GM19468 (cell line): Measurements from ENCODE around the gene NKIRAS2.
"Not testable (repeated sequence)": the region's sequence is repeated elsewhere in the genome, so short reads cannot be mapped to it uniquely, and the experiment has no call there.

ENCODE experiments used
- ATAC-seq: cut with Tn5 transposase; IDR thresholded peaks from one replicate; pipeline ENCODE4 v1.9.1; 2021; ENCODE audit warnings: mild to moderate bottlenecking, moderate library complexity, moderate number of reproducible peaks; ENCODE audit not compliant: unreplicated experiment; ENCODE audit errors: extremely low read depth

The NKIRAS2 gene

GRCh38 chr17:41992576-41992975, 27.3 kb upstream of the NKIRAS2 start:
- no peak for ATAC-seq

DNA sequence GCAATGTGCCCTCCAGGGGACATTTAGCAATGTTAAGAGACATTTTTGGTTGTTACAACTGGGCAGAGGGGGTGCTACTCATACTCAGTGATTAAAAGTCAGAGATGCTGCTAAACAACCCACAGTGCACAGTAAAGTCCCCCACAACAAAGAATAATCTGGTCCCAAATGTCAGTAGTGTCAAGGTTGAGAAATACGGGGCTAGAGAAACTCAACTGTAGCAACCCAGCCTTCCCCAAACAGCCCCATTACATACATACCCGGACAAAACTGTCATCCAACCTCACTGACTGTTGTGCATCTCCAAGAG, 23.1 kb upstream of the NKIRAS2 start:
- no peak for ATAC-seq

DNA sequence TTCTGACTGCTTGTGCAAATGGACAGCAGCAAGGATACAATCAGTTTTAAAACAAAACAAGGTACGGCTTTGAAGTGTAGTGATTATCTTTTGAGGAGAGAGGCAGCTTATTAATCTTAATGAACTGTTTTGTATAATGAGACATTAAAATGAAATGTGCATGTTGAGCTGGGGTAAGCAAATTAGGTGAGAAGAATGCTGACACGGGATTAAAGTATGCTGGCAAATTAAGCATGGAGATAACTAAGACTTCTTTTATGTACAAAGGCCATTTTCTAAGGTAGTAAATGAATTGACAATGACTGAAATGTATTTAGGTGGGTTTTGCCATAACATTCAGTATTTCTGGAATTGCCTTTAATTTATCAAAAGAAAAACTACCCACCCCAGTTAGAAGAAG, 21.4 kb upstream of the NKIRAS2 start:
- ATAC-seq = no peak

DNA sequence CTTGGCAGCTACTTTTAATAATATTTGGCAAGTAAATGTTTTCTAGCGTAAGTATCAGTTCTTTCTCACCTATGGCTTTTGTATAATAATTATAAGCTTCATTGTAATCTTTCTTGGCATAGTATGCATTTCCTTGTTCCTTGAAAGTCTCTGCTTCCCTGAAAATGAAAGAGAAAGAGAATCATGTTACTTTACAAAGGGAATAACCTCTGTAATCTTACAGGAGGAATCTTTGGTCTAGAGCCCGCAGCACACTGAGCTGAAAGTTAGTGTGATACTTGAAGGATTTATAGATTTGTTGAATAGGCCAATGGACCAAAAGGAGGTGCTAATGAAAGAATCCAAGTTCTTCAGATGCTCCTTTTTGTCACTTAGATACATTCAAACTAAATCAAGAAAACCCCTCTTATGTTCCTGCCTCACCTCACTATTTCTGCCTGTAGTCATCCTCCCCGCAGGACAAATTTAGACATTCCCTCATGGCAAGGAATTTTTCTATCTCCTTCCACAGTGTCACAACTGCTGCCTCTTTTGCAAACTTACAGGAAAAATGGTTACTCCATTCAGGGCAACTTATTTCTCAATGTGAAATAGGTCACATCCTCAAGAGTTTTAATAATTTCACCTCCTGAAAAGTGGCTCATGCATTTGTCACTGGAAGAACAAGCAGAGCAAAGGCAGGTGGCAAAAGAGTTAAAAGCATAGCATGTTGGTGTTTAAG, 19.3 kb upstream of the NKIRAS2 start:
- ATAC-seq = no peak

DNA sequence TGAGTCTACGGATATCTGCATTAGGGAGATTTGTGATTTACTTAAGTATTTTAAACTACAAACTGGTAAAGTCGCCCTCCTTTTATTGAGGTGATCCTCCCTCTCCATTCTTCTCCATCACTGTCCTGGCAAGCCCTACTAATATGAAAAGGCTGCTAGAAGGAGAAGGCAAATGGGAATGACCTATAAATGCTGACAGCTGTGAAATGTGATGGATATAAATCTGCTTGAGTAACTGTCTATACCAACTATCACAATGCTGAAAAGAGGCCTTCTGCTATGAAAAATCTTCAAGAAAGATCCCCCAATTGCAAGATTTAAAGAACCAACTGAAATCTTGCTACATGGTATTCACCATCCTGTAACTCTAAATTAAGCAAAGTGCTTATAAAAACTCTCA, 18.2 kb upstream of the NKIRAS2 start:
- no peak for ATAC-seq

DNA sequence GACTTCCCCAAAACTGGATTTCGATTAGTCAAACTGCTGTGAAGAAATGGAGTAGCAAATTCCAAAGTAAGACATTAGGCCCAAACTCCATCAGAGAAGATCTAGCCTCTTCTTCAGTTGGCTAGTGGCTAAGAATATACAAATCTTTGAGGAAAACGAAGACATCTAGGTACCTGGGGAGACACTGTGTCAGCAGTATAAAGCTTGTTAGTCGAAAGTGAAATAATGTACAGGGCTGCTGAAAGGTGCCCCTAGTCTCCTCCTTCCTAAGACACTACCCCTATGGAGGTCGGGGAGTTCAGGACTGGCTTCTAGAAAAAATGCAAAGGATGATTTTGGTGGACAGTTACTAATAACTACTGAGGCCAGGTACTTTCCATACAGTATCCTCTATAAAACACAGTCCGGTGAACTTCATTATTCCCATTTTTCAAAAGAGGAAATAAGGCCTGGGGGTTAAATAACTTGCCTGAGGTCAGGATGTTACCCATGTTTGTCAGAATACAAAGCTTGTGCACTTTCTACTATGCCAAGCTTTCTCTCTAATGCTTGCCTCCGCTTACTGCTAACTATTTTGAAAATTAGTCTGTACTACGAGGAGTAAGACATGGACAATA, 17.6 kb upstream of the NKIRAS2 start:
- ATAC-seq = no peak

GRCh38 chr17:42002792-42003301, 17.0 kb upstream of the NKIRAS2 start:
- ATAC-seq = no peak

DNA sequence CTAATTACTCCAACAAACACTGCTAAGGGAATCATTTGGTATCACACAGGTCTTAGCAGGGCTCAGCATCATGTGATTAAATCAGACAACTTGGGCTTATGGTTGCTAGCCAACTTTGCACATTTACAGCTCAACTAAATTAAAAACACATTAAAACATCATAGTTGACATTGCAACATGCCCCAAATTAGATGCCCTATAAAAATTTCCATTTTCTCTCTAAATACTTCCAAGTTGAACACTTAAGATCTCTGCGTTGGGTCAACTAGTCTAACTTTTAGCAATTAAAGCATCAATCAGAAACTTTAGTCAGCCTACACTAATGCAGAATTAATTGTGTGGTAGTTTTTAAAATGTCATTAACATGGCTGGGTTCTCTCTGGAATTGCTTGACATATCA, 14.7 kb upstream of the NKIRAS2 start:
- ATAC-seq = no peak

DNA sequence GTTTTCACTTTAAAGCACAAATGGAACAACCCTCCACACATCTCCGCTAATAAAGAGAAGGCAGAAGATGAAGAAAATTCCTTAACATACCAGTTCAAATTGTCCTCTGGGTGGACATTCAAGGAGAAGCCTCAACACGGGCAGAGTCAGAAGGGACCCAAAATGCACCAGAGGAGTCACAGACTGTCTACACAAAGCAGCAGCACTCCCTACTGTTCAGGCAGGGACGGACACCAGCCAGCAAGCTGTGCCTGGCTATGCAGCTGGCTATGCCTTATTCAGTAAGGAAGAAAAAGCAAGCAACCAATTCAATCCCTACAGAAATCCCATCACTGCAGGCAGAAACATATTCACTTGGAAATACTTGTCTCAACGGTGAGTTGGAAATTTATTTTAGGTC, 10.7 kb upstream of the NKIRAS2 start:
- no peak for ATAC-seq

GRCh38 chr17:42010266-42010680, 9.6 kb upstream of the NKIRAS2 start:
- ATAC-seq = not testable (repeated sequence)

DNA sequence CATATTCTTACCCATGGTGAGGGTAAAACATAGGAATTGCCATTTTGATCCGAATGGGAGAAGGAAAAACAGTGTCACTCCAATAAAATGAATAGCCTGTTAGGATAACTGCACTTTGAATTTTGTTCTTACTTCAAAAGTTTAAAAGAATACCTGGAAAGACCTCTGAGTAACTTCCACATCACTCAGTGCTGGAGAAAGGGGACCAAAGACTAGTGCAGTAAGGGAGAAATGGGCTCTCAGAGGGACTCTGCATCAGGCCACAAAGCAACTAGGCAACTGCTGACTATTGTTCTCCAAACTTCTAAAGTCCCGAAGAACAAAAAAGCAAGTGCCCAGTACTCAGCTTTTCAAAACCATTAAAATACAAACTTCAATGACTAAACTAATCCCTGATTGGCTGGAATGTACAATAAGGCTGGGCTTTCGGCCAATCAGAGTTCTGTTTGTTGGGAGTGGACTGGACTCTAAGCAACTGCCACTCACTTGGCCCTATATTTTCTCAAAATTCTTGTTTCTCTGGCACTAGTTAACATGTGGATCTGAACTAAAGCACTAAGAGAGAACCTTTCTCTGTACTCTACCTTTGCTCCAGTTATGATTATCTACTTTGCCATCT, 8.9 kb upstream of the NKIRAS2 start:
- no peak for ATAC-seq

- ATAC-seq = not testable (repeated sequence)
These were observed 7.5 kb upstream of the NKIRAS2 start for GRCh38 chr17:42012363-42012762.

DNA sequence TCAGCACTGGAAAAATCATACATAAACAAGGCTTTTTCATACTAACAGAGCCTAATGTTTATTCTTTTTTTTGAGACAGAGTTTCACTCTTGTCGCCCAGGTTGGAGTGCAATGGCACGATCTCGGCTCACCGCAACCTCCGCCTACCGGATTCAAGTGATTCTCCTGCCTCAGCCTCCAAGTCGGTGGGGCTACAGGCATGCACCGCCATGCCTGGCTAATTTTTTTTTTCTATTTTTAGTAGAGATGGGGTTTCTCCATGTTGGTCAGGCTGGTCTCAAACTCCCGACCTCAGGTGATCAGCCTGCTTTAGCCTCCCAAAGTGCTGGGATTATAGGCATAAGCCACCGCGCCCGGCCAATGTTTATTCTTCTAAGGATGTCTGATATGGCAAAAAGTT, 6.2 kb upstream of the NKIRAS2 start:
- not testable (repeated sequence) for ATAC-seq

GRCh38 chr17:42016411-42016831, 3.5 kb upstream of the NKIRAS2 start:
- no peak for ATAC-seq

DNA sequence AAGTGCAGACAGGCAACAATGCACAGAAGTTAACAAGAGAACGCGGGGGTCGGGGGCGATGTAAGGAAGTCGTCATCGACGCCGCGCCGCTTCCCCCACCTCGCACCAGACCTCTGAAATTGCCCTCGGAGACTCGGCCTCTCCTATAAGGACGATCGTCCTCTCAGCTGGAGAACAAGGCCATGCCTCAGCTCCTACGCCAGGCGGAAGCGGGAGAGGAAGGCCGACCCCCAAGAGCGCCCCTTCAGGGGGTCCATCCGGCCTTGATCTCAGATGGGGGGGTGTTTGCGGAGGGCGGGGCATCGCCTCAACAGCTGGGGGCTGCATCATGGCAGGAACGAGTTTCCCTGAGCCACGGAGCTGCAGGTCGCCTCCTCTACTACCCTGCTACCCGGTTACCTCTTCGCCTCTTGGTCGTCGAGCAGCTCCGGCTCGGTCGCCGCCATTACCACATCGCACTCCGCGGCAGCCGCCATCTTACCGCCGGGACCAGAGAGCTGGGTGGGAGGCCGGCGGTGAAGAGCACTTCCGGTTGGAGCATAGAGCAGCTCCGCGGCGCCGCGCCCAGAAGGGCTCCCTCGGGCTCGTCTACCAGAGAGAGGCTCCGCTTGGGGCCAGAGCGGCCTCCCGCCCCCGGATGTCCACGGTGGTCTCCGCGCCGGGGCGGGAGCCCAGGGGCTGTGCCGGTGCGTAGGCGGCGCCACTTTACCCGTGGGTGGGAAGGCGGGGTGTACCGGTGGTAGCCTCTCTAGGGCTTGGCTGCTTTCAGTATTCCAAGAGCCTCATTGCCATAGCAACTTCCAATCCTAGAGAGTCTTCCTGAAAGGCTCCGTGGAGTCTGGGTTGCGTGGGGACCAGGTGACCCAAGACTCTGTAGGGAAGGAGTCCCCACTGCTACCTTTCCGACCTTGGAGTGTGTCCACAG, 2.7 kb upstream of the NKIRAS2 start, which contains the start of gene DNAJC7:
Gene DNAJC7, minus strand, starts transcription at position 499 of the 925 bp plus-strand sequence. Its CDS starts 23 bp downstream, at position 476.
- ATAC-seq = peak; percentile 58

- ATAC-seq = no peak
These were observed 2.1 kb upstream of the NKIRAS2 start for GRCh38 chr17:42017866-42018200.

DNA sequence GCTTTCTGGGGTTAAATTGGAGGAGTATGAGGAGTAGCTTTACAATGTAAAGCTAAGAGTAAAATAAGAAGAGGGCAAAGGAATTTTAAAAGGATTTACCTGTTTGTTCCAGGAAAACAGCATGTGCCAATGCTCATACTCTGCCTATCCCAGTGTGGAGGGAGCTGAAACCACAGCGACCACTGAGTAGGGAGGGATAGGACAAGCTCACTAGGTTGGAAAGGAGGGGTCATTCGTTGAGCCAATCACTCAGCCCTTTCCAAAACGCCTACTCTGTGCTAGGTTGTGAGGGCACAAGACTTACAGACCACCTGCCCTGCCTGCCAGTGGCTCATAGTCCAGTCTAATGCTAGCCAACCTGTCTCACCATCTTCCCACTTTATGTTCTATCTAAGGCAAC, 1.6 kb upstream of the NKIRAS2 start:
- ATAC-seq = no peak

GRCh38 chr17:42018988-42019387, 902 bp upstream of the NKIRAS2 start:
- no peak for ATAC-seq

DNA sequence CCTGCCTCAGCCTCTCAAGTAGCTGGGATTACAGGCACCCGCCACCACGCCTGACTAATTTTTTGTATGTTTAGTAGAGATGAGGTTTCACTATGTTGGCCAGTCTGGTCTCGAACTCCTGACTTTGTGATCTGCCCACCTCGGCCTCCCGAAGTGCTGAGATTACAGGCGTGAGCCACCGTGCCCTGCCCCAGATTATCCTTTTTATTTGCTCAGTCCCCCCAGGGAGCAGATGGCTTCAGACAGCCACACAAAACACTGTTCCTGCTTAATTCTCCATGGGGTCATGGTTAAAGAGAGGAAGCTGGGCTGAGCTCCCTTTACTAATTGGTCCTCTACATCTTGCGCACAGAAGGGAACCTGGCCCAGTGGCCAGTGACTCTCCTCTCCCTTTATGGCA, 955 bp downstream of the NKIRAS2 start:
- not testable (repeated sequence) for ATAC-seq

DNA sequence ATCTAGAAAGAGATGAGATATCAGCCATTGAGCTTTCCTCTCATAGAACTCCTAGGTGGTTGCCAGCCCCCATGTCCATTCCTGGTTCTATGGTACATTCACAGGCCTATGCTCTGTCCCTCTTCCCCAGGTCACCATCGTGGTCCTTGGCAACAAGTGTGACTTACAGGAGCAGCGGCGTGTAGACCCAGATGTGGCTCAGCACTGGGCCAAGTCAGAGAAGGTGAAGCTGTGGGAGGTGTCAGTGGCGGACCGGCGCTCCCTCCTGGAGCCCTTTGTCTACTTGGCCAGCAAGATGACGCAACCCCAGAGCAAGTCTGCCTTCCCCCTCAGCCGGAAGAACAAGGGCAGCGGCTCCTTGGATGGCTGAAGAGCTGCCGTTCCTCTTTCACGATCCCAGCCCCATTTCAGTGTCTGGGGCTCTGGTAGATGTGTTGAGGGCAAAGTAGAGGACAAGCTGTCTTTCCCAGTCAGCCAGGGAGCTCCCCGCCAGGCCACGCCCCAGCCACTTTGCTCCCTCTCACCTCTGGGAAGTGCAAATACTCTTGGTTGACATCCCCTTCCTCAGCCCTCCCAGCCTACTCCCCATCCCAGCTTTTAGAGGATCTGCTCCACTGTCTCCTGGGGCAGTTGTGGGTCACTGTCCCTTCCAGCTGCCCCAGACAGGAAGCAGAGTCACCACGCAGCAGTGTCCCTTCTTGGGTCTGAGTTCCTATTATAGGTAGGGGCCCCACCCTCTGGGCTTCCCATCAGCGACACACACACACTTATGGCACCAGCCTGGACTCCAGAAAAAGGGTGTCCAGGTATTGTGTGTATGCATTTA, 3.8 kb downstream of the NKIRAS2 start:
- no peak for ATAC-seq
